Astrocyte of the cerebellum (primary cell): ENCODE results near the gene KLF1.

Experiments
- DNase-seq: peaks from one replicate; pipeline ENCODE4 v3.0.0-alpha.2; 2011; ENCODE audit warnings: low read depth
- H3K4me3 ChIP-seq: 2 replicates; pipeline ENCODE4 v1.5.1; 2011; ENCODE audit warnings: mild to moderate bottlenecking, low read depth, low read length, moderate library complexity
- CTCF ChIP-seq: IDR thresholded peaks from 2 replicates; pipeline ENCODE4 v1.5.1; 2012; ENCODE audit warnings: low read length, low read depth, moderate library complexity, mild to moderate bottlenecking; ENCODE audit errors: missing control alignments
- in situ Hi-C: cut with HindIII; loops from 2 replicates; pipeline ENCODE4 v1.10.0; 2017; ENCODE audit warnings: low sequenced_read_pairs

KLF1 gene

GRCh38 chr19:12868540-12869112, 18.4 kb downstream of the KLF1 start:
- no peak overlapping the region for H3K4me3 ChIP-seq
- in situ Hi-C loops: no loop called here
- no peak for TF ChIP-seq CTCF
- DNase-seq: no peak

GRCh38 chr19:12867120-12868099, 19.6 kb downstream of the KLF1 start:
- in situ Hi-C loops: no loop called here
- peak overlapping the region; percentile 30 for H3K4me3 ChIP-seq
- TF ChIP-seq CTCF: no peak
- DNase-seq: no peak

GRCh38 chr19:12866416-12867119, 20.4 kb downstream of the KLF1 start:
- no peak overlapping the region for H3K4me3 ChIP-seq
- no peak for DNase-seq
- in situ Hi-C loops: no loop called here
- no peak for TF ChIP-seq CTCF

GRCh38 chr19:12865746-12866415, 21.1 kb downstream of the KLF1 start:
- in situ Hi-C loops: no loop called here
- no peak for TF ChIP-seq CTCF
- no peak for DNase-seq
- no peak overlapping the region for H3K4me3 ChIP-seq

- no peak overlapping the region for H3K4me3 ChIP-seq
- no peak for DNase-seq
- TF ChIP-seq CTCF: no peak
- in situ Hi-C loops: no loop called here
Observed at GRCh38 chr19:12864721-12865715, 22.0 kb downstream of the KLF1 start.
